PC-9 (cell line): ENCODE measurements around the gene EID3.

Experiments used
- EZH2 ChIP-seq: fragments of 200-600 bp; sonication (generic); IDR thresholded peaks from 2 replicates; pipeline ENCODE4 v1.8.0; 2017; ENCODE audit warnings: antibody characterized with exemption, low read depth
- TF ChIP-seq, protein P1 (sequence below): fragments of 200-600 bp; sonication (generic); conservative IDR thresholded peaks from 2 replicates; pipeline ENCODE4 v1.6.1; 2017; ENCODE audit warnings: mixed run types, antibody characterized with exemption, mild to moderate bottlenecking, moderate library complexity

DNA sequence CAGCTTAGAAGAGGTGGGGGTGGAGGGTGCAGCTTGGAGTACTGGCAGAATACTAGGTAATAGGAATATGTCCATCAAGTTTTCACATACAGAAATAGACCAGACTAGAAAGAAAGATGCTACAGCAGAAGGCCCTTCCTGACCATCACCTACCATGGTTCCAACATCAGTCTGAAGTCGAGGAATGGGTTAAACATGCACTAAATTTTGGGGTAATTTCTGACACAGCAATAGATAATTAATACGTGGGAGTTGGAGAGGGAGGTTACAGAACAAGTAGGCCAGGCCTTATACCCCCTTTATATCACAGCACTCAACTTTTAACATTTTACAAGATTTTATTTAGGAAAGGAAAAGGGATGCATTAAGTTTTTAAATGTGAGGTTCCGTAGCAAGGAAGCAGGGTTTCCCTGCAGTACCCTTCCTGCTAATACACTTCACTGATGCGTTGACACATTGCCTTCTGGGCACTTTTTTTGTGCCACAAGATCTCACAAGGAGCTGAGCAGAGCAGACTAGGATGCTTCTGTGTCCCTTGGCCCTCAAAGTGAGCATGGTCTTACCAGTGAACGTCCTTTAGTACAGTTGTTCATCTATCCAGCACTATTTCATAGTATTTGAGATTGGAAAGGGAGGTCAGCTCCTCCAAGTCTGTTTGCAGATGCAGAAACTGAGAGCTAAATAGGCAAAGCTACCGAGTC, 50.8 kb downstream of the EID3 start:
- TF ChIP-seq, protein P1, sequence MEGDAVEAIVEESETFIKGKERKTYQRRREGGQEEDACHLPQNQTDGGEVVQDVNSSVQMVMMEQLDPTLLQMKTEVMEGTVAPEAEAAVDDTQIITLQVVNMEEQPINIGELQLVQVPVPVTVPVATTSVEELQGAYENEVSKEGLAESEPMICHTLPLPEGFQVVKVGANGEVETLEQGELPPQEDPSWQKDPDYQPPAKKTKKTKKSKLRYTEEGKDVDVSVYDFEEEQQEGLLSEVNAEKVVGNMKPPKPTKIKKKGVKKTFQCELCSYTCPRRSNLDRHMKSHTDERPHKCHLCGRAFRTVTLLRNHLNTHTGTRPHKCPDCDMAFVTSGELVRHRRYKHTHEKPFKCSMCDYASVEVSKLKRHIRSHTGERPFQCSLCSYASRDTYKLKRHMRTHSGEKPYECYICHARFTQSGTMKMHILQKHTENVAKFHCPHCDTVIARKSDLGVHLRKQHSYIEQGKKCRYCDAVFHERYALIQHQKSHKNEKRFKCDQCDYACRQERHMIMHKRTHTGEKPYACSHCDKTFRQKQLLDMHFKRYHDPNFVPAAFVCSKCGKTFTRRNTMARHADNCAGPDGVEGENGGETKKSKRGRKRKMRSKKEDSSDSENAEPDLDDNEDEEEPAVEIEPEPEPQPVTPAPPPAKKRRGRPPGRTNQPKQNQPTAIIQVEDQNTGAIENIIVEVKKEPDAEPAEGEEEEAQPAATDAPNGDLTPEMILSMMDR: no peak; the same call in 1 of the 2 replicates
- TF ChIP-seq EZH2: no peak
